ENCODE measurements around the gene ZNF790. TPM values are rescaled to one million over a fixed set of nuclear protein-coding genes. Genes with fewer than 3 reads are reported as not detected.
A peak's percentile ranks its signal among the peaks of the same experiment; 100 is the strongest.
"Not testable (repeated sequence)": the region's sequence is repeated elsewhere in the genome, so short reads cannot be mapped to it uniquely, and the experiment has no call there.

The ZNF790 gene
- total and polyA plus RNA-seq, 8 donors = 1.2 to 13.6 (median 2.7) TPM; not detected in 1

- intact Hi-C loops (cut with DNase I; ENCODE audit: low total_unique reads) = no loop called here
- no peaks in the 10 kb centered on the region for H3K27me3 ChIP-seq
- DNase-seq = no peak
- TF ChIP-seq, protein P1, sequence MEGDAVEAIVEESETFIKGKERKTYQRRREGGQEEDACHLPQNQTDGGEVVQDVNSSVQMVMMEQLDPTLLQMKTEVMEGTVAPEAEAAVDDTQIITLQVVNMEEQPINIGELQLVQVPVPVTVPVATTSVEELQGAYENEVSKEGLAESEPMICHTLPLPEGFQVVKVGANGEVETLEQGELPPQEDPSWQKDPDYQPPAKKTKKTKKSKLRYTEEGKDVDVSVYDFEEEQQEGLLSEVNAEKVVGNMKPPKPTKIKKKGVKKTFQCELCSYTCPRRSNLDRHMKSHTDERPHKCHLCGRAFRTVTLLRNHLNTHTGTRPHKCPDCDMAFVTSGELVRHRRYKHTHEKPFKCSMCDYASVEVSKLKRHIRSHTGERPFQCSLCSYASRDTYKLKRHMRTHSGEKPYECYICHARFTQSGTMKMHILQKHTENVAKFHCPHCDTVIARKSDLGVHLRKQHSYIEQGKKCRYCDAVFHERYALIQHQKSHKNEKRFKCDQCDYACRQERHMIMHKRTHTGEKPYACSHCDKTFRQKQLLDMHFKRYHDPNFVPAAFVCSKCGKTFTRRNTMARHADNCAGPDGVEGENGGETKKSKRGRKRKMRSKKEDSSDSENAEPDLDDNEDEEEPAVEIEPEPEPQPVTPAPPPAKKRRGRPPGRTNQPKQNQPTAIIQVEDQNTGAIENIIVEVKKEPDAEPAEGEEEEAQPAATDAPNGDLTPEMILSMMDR (IDR thresholded peaks at IDR 0.05) = no peak
- TF ChIP-seq EP300 (IDR thresholded peaks at IDR 0.05) (no peak), POLR2A (IDR thresholded peaks at IDR 0.05) (no peak), POLR2AphosphoS5 (IDR thresholded peaks at IDR 0.05) (no peak)
- WGBS, 5 donors = 12 to 17% (median 13%) methylated on average over 19 of the region's 19 CpGs
- peaks cover 0 to 24% (median 12%) of the 10 kb centered on the region in 4 donors for H3K4me1 ChIP-seq
- peaks cover 0 to 34% (median 22%) of the 10 kb centered on the region in 4 donors for H3K36me3 ChIP-seq
- peak overlapping the region; percentile 65 to 85 (median 80) for H3K4me3 ChIP-seq
- H3K27ac ChIP-seq = peak overlapping the region; percentile 34 to 86 (median 77)
- H3K9me3 ChIP-seq = peaks cover 11 to 92% (median 62%) of the 10 kb centered on the region in 4 donors
Observed at GRCh38 chr19:36796714-36796992, 41.5 kb downstream of the ZNF790 start.

DNA sequence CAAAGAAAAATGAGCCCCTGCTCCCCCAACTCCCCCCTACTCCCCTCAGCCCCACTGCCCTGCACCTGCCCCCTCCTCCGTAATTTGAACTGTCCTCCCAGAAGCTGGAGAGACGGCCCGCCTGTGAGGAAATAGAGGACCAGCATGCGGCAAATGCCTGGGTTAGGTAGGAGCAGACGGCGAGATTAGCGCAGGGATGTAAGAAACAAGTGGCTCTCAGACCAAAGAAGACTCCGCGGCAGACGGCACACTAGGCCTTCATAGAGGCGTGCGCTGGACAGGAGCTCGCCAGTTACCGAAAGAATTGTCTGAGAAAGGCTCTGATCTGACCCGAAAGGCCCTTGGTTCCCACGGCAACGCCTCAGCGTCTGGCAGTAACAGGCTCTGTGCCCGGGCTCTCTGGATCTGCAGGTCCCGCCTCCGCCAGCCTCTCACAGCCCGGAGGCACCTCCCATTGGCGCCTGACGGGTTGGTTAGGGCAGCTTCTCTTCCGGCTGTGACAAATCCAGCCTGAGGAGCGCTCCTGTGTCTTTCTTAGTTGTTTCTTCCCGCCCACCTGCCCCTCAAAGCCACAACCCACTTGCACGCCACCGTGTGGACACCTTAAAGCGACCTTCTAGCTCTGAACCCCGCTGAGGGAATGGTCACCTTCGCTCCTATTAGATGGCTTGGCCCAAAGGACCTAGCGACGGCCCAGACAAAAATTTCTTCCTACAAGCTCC is 46.6 kb downstream of the ZNF790 start:
- H3K27me3 ChIP-seq; H3K36me3 ChIP-seq; intact Hi-C loops (cut with DNase I; ENCODE audit: low total_unique reads); H3K4me3 ChIP-seq; H3K27ac ChIP-seq; H3K4me1 ChIP-seq: not testable (repeated sequence)
- peak in 1 of 2 donors; percentile 79 for DNase-seq
- WGBS, 5 donors = 5 to 12% (median 10%) methylated on average over 23 to 31 of the region's 34 CpGs
- H3K9me3 ChIP-seq = peaks cover 6 to 89% (median 65%) of the 10 kb centered on the region in 4 donors

- 13 to 30% (median 22%) methylated on average over 18 to 38 of the region's 38 CpGs for WGBS, 5 donors
- intact Hi-C loops (cut with DNase I; ENCODE audit: low total_unique reads) = loop anchor here (10.0 kb wide), 1 partner anchor 59 kb away; the partner anchor contains the start of gene ZNF790
- Histone ChIP-seq H3K36me3 (no peaks in the 10 kb centered on the region), H3K9me3 (peaks cover 2 to 67% (median 50%) of the 10 kb centered on the region in 4 donors), H3K4me3 (peak overlapping the region in 1 of 4 donors; percentile 8), H3K4me1 (peaks cover 0 to 22% (median 18%) of the 10 kb centered on the region in 4 donors), H3K27ac (peak overlapping the region in 2 of 5 donors; percentile 22 to 26), H3K27me3 (peaks cover 0 to 6% (median 0%) of the 10 kb centered on the region in 3 donors)
- TF ChIP-seq POLR2AphosphoS5 (IDR thresholded peaks at IDR 0.05) = no peak
- DNase-seq = peak in 1 of 2 donors; percentile 81
Observed at GRCh38 chr19:36775768-36776167, 62.4 kb downstream of the ZNF790 start.

- intact Hi-C loops (cut with DNase I; ENCODE audit: low total_unique reads) = loop anchor here (10.0 kb wide), 1 partner anchor 62 kb away; the partner anchor contains the start of gene ZNF790
- peak overlapping the region; percentile 54 to 93 (median 71) for H3K4me3 ChIP-seq
- peaks cover 0 to 23% (median 19%) of the 10 kb centered on the region in 4 donors for H3K4me1 ChIP-seq
- WGBS, 5 donors = 3 to 7% (median 6%) methylated on average over 15 of the region's 15 CpGs
- peaks cover 13 to 67% (median 47%) of the 10 kb centered on the region in 4 donors for H3K9me3 ChIP-seq
- TF ChIP-seq POLR2A (IDR thresholded peaks at IDR 0.05) (no peak), POLR2AphosphoS5 (IDR thresholded peaks at IDR 0.05) (no peak), EP300 (IDR thresholded peaks at IDR 0.05) (no peak)
- TF ChIP-seq, protein P1 (IDR thresholded peaks at IDR 0.05) = no peak
- H3K36me3 ChIP-seq = peaks cover 0 to 14% (median 0%) of the 10 kb centered on the region in 4 donors
- no peak for DNase-seq
- peaks cover 0 to 6% (median 0%) of the 10 kb centered on the region in 3 donors for H3K27me3 ChIP-seq
- H3K27ac ChIP-seq = peak overlapping the region in 4 of 5 donors; percentile 68 to 89 (median 82)
Observed at GRCh38 chr19:36773223-36773579, 65.0 kb downstream of the ZNF790 start.

- peak within 1 kb of the TSS; percentile 54 to 93 (median 71) for H3K4me3 ChIP-seq
- peaks cover 0 to 14% (median 0%) of the 10 kb centered on the region in 4 donors for H3K36me3 ChIP-seq
- WGBS, 5 donors = 0 to 2% (median 1%) methylated on average over 8 to 57 of the region's 57 CpGs
- peaks cover 0 to 23% (median 19%) of the 10 kb centered on the region in 4 donors for H3K4me1 ChIP-seq
- peaks cover 13 to 66% (median 47%) of the 10 kb centered on the region in 4 donors for H3K9me3 ChIP-seq
- H3K27ac ChIP-seq = peak within 1 kb of the TSS; percentile 68 to 89 (median 88)
- intact Hi-C loops (cut with DNase I; ENCODE audit: low total_unique reads) = loop anchor here (10.0 kb wide), 1 partner anchor 62 kb away; the partner anchor contains the start of gene ZNF790
- TF ChIP-seq POLR2A (IDR thresholded peaks at IDR 0.05) = no peak
- TF ChIP-seq, protein P1 (IDR thresholded peaks at IDR 0.05) = no peak
- no peak for TF ChIP-seq EP300 (IDR thresholded peaks at IDR 0.05)
- peak in 2 of 3 donors; percentile 2 to 51 for TF ChIP-seq POLR2AphosphoS5 (IDR thresholded peaks at IDR 0.05)
- peaks cover 0 to 6% (median 0%) of the 10 kb centered on the region in 3 donors for H3K27me3 ChIP-seq
- DNase-seq = peak; percentile 95 to 97
Observed at GRCh38 chr19:36772311-36773222, 65.6 kb downstream of the ZNF790 start, which contains the start of gene ZNF850. ZNF850 (minus strand) TSS chr19:36772807; CDS start chr19:36762606, 10,201 bp downstream.

Measured in stomach (tissue), 9 donors.